ENCODE results near the gene IFNL2. TPM values are rescaled to one million over a fixed set of nuclear protein-coding genes. Genes with fewer than 3 reads are reported as not detected.

IFNL2 gene
- total RNA-seq, 1 donor from 2014 or later, result not detected

- Histone ChIP-seq H3K27ac (no peak overlapping the region), H3K36me3 (no peaks in the 10 kb centered on the region), H3K9me3 (ENCODE audit: low read depth) (no peaks in the 10 kb centered on the region), H3K9ac (no peak overlapping the region), H3F3A (ENCODE audit: low read depth) (peaks cover 12% of the 10 kb centered on the region), H3K79me2 (ENCODE audit: low read depth) (no peaks in the 10 kb centered on the region), H3K4me2 (no peak overlapping the region), H3K4me3 (no peak overlapping the region), H3K4me1 (peaks cover 6% of the 10 kb centered on the region), H4K20me1 (ENCODE audit: low read depth) (no peaks in the 10 kb centered on the region), H3K27me3 (peaks cover 49% of the 10 kb centered on the region), H2AFZ (replicated peaks) (no peak overlapping the region)
- Mint-ChIP-seq H3K27me3 (ENCODE audit: insufficient read depth, low read depth) (peaks cover 19% of the 10 kb centered on the region), H3K9me3 (no peaks in the 10 kb centered on the region), H3K4me3 (peak overlapping the region; percentile 93), H3K36me3 (peaks cover 2% of the 10 kb centered on the region), H3K27ac (no peak overlapping the region), H3K4me1 (peaks cover 18% of the 10 kb centered on the region)
- DNase-seq (ENCODE audit: low spot score), result no peak
- TF ChIP-seq EZH2phosphoT487 (IDR thresholded peaks at IDR 0.05), result no peak
- TF ChIP-seq EZH2 (IDR thresholded peaks at IDR 0.05), result no peak
- no peak for TF ChIP-seq CTCF (IDR thresholded peaks at IDR 0.05)
Measured at GRCh38 chr19:39318690-39319089, 50.5 kb downstream of the IFNL2 start.

GRCh38 chr19:39319098-39319891, 51.1 kb downstream of the IFNL2 start:
- TF ChIP-seq CTCF (IDR thresholded peaks at IDR 0.05) (no peak), EZH2 (IDR thresholded peaks at IDR 0.05) (no peak), EZH2phosphoT487 (IDR thresholded peaks at IDR 0.05) (no peak)
- H3K27me3 Mint-ChIP-seq (ENCODE audit: insufficient read depth, low read depth), result peaks cover 19% of the 10 kb centered on the region

More at GRCh38 chr19:39319098-39319891, 51.1 kb downstream of the IFNL2 start:
- no peaks in the 10 kb centered on the region for H4K20me1 ChIP-seq (ENCODE audit: low read depth)
- H3K36me3 ChIP-seq, result no peaks in the 10 kb centered on the region
- H3K36me3 Mint-ChIP-seq, result peaks cover 2% of the 10 kb centered on the region
- H3K4me2 ChIP-seq, result peak overlapping the region; percentile 99
- H3K27me3 ChIP-seq, result peaks cover 55% of the 10 kb centered on the region
- peaks cover 18% of the 10 kb centered on the region for H3K4me1 Mint-ChIP-seq
- peaks cover 12% of the 10 kb centered on the region for H3F3A ChIP-seq (ENCODE audit: low read depth)
- H3K4me3 Mint-ChIP-seq, result peak overlapping the region; percentile 93
- H2AFZ ChIP-seq (replicated peaks), result no peak overlapping the region
- no peaks in the 10 kb centered on the region for H3K9me3 Mint-ChIP-seq
- DNase-seq (ENCODE audit: low spot score), result no peak
- no peaks in the 10 kb centered on the region for H3K79me2 ChIP-seq (ENCODE audit: low read depth)
- H3K27ac Mint-ChIP-seq, result peak overlapping the region; percentile 24
- H3K27ac ChIP-seq, result no peak overlapping the region
- H3K4me1 ChIP-seq, result peaks cover 6% of the 10 kb centered on the region
- H3K9me3 ChIP-seq (ENCODE audit: low read depth), result no peaks in the 10 kb centered on the region
- no peak overlapping the region for H3K9ac ChIP-seq
- peak overlapping the region; percentile 82 for H3K4me3 ChIP-seq

Other genes with a start within 250 kb of the IFNL2 start
- 3.1 and 7.9 TPM in 2 replicates for gene FBXO27, start 235.8 kb upstream of the IFNL2 start, total RNA-seq (ENCODE audit: low replicate concordance)
- gene ACP7, start 184.0 kb upstream of the IFNL2 start, total RNA-seq (ENCODE audit: low replicate concordance), result 0.22 TPM in 1 of 2 replicates, not detected in the other
- gene PAK4, start 142.6 kb upstream of the IFNL2 start, total RNA-seq (ENCODE audit: low replicate concordance), result 9.7 and 34.3 TPM in 2 replicates
- 1.0 and 1.9 TPM in 2 replicates for gene NCCRP1, start 71.4 kb upstream of the IFNL2 start, total RNA-seq (ENCODE audit: low replicate concordance)
- gene SYCN, start 64.1 kb upstream of the IFNL2 start, total RNA-seq (ENCODE audit: low replicate concordance), result not detected in 2 replicates
- gene IFNL3, start 23.4 kb upstream of the IFNL2 start, total RNA-seq (ENCODE audit: low replicate concordance), result not detected in 2 replicates
- not detected in 2 replicates for gene IFNL4, start 19.5 kb upstream of the IFNL2 start, total RNA-seq (ENCODE audit: low replicate concordance)
- not detected in 2 replicates for gene IFNL1, start 28.0 kb downstream of the IFNL2 start, total RNA-seq (ENCODE audit: low replicate concordance)
- gene LRFN1, start 52.5 kb downstream of the IFNL2 start, total RNA-seq (ENCODE audit: low replicate concordance), result 0.17 and 4.3 TPM in 2 replicates
- 0.43 TPM in 1 of 2 replicates, not detected in the other for gene GMFG, start 67.6 kb downstream of the IFNL2 start, total RNA-seq (ENCODE audit: low replicate concordance)
- 32.8 and 105 TPM in 2 replicates for gene SAMD4B, start 74.0 kb downstream of the IFNL2 start, total RNA-seq (ENCODE audit: low replicate concordance)
- gene PAF1, start 122.7 kb downstream of the IFNL2 start, total RNA-seq (ENCODE audit: low replicate concordance), result 15.6 and 29.1 TPM in 2 replicates
- gene MED29, start 123.0 kb downstream of the IFNL2 start, total RNA-seq (ENCODE audit: low replicate concordance), result 27.0 and 28.2 TPM in 2 replicates
- gene ZFP36, start 138.5 kb downstream of the IFNL2 start, total RNA-seq (ENCODE audit: low replicate concordance), result 1.2 TPM in 1 of 2 replicates, not detected in the other
- gene PLEKHG2, start 144.3 kb downstream of the IFNL2 start, total RNA-seq (ENCODE audit: low replicate concordance), result 10.7 and 46.9 TPM in 2 replicates
- 94.8 and 268 TPM in 2 replicates for gene RPS16, start 167.6 kb downstream of the IFNL2 start, total RNA-seq (ENCODE audit: low replicate concordance)
- 48.5 and 84.3 TPM in 2 replicates for gene SUPT5H, start 177.2 kb downstream of the IFNL2 start, total RNA-seq (ENCODE audit: low replicate concordance)
- 39.9 and 79.3 TPM in 2 replicates for gene TIMM50, start 212.4 kb downstream of the IFNL2 start, total RNA-seq (ENCODE audit: low replicate concordance)
- gene DLL3, start 230.6 kb downstream of the IFNL2 start, total RNA-seq (ENCODE audit: low replicate concordance), result 0.37 and 2.8 TPM in 2 replicates
- gene SELENOV, start 246.7 kb downstream of the IFNL2 start, total RNA-seq (ENCODE audit: low replicate concordance), result 0.73 and 6.2 TPM in 2 replicates